Ovary (tissue), 9 donors: ENCODE results near the gene CYP2E1. TPM values are rescaled to one million over a fixed set of nuclear protein-coding genes. Genes with fewer than 3 reads are reported as not detected.

Experiments
- DNase-seq, 5 donors: peaks; one replicate each; pipeline ENCODE4 v3.0.0-alpha.2; 2019 to 2020
- H3K27ac ChIP-seq, 2 donors: fragments of 200-600 bp; one replicate each; pipeline versions ENCODE4 v1.5.1 to v1.8.0; 2019 to 2022
- H3K27me3 ChIP-seq: fragments of 200-600 bp; one replicate; pipeline ENCODE4 v1.8.0; 2022
- H3K36me3 ChIP-seq: fragments of 200-600 bp; sonication (generic); one replicate; pipeline ENCODE4 v1.5.1; 2019
- H3K4me1 ChIP-seq: one replicate; pipeline ENCODE4 v1.8.1; 2013; ENCODE audit warnings: mild to moderate bottlenecking, moderate library complexity; ENCODE audit not compliant: insufficient read depth
- H3K4me3 ChIP-seq: fragments of 200-600 bp; sonication (generic); one replicate; pipeline ENCODE4 v1.5.1; 2017
- H3K9me3 ChIP-seq, 2 donors: fragments of 200-600 bp in 1 of 2; sonication (generic) in 1 of 2; one replicate each; pipeline versions ENCODE4 v1.5.1 to v1.8.1; 2013 to 2019; ENCODE audit warnings: mild to moderate bottlenecking in 1 of 2, moderate library complexity in 1 of 2
- CTCF ChIP-seq, 3 donors: fragments of 450-650 bp in 2 of 3; fragments of 200-600 bp in 1 of 3; IDR thresholded peaks; one replicate each; pipeline versions ENCODE4 v1.5.1 to v1.8.0; 2016 to 2022; ENCODE audit warnings: antibody characterized with exemption in 3 of 3, mild to moderate bottlenecking in 1 of 3
- EP300 ChIP-seq: sonication (generic); formaldehyde crosslinking; IDR thresholded peaks from one replicate; pipeline ENCODE4 v1.6.1; 2017; ENCODE audit warnings: antibody characterized with exemption
- POLR2A ChIP-seq: fragments of 450-650 bp; IDR thresholded peaks from one replicate; pipeline ENCODE4 v1.6.1; 2017; ENCODE audit warnings: antibody characterized with exemption, mild to moderate bottlenecking, moderate library complexity
- WGBS, 3 donors: extraction: QIAGEN DNeasy Blood & Tissue Kit in 1 of 3; methylation state at CpG; one replicate each; pipeline versions ENCODE4 v1.1.5 to v1.1.7; 2013 to 2017; 5-methylcytosine and 5-hydroxymethylcytosine counted together
- intact Hi-C, 4 donors: fragments of 100-400 bp; cut with DNase I; formaldehyde crosslinking; loops; one replicate each; pipeline versions ENCODE4 v1.11.0 to v1.15.1; 2022 to 2023
- polyA plus RNA-seq, 2 donors: library from polyadenylated mRNA; stranded (reverse); fragments of 200-250 nt in 1 of 2; fragments of 350-450 nt in 1 of 2; fragmentation: Illumina TruSeq in 1 of 2; extraction: RNeasy Lipid Tissue Mini Kit (QIAGEN cat#74804) in 1 of 2; gene quantifications; one replicate each; pipeline ENCODE4 v1.2.3, GENCODE V29; 2013 to 2014
- total RNA-seq, 7 donors: library from RNA; depleted of rRNA in 2 of 7; stranded (reverse); fragments of >200 nt in 2 of 7; fragmentation: NEBNext Ultra II Directional in 3 of 7; extraction: Animal tissue kit (Norgen Biotek cat#: 25700) in 3 of 7; gene quantifications; one replicate each; pipeline versions ENCODE4 v1.1.0 to v1.2.4, GENCODE V29; 2016 to 2023
- donor health status: DM: no; HTN: no; CAD: no; lungs with moderate emphysema.
- donor health status: DM: no; HTN: no; CAD: no.
- donor health status: Bipolar disorder and iron deficiency.
- donor health status: DM: yes; HTN: yes; CAD: no.
- donor health status: DM: no; HTN: no; CAD: no.
- donor health status: DM: yes; HTN: yes; CAD: no.

The CYP2E1 gene
- total and polyA plus RNA-seq, 9 donors: 0.83 to 4.6 (median 3.6) TPM

- Histone ChIP-seq H3K9me3 (no peaks in the 10 kb centered on the region), H3K4me3 (no peak overlapping the region), H3K4me1 (no peaks in the 10 kb centered on the region), H3K27me3 (no peaks in the 10 kb centered on the region), H3K27ac (no peak overlapping the region), H3K36me3 (no peaks in the 10 kb centered on the region)
- WGBS, 3 donors: 54 to 65% (median 62%) methylated on average over 1 of the region's 1 CpG
- TF ChIP-seq CTCF (IDR thresholded peaks at IDR 0.05): no peak
- TF ChIP-seq POLR2A: no peak
- TF ChIP-seq EP300: no peak
- intact Hi-C loops: no loop called here
- DNase-seq: no peak
Measured at GRCh38 chr10:133544506-133544905, 17.3 kb downstream of the CYP2E1 start.

GRCh38 chr10:133554600-133554999 is 27.4 kb downstream of the CYP2E1 start:
- TF ChIP-seq EP300 (no peak), CTCF (IDR thresholded peaks at IDR 0.05) (no peak), POLR2A (no peak)
- Histone ChIP-seq H3K27me3 (no peaks in the 10 kb centered on the region), H3K9me3 (no peaks in the 10 kb centered on the region), H3K4me3 (no peak overlapping the region), H3K36me3 (no peaks in the 10 kb centered on the region), H3K4me1 (no peaks in the 10 kb centered on the region), H3K27ac (no peak overlapping the region)
- intact Hi-C loops: no loop called here
- DNase-seq: no peak
- WGBS, 3 donors: 81 to 85% (median 82%) methylated on average over 4 of the region's 4 CpGs

- Histone ChIP-seq H3K4me3 (no peak overlapping the region), H3K4me1 (no peaks in the 10 kb centered on the region), H3K9me3 (no peaks in the 10 kb centered on the region), H3K27me3 (no peaks in the 10 kb centered on the region), H3K36me3 (no peaks in the 10 kb centered on the region), H3K27ac (no peak overlapping the region)
- no peak for DNase-seq
- 68 to 78% (median 74%) methylated on average over 8 of the region's 8 CpGs for WGBS, 3 donors
- intact Hi-C loops: no loop called here
- TF ChIP-seq CTCF (IDR thresholded peaks at IDR 0.05): no peak
- TF ChIP-seq POLR2A: no peak
- no peak for TF ChIP-seq EP300
Measured at GRCh38 chr10:133555521-133555920, 28.4 kb downstream of the CYP2E1 start.

- 26 to 39% (median 34%) methylated on average over 3 of the region's 3 CpGs for WGBS, 3 donors
- no peak for DNase-seq
- no peaks in the 10 kb centered on the region for H3K9me3 ChIP-seq
- H3K27me3 ChIP-seq: no peaks in the 10 kb centered on the region
- intact Hi-C loops: no loop called here
- no peaks in the 10 kb centered on the region for H3K4me1 ChIP-seq
- TF ChIP-seq POLR2A (no peak), CTCF (IDR thresholded peaks at IDR 0.05) (no peak), EP300 (no peak)
- H3K27ac ChIP-seq: no peak overlapping the region
- H3K4me3 ChIP-seq: no peak overlapping the region
- no peaks in the 10 kb centered on the region for H3K36me3 ChIP-seq
Measured at GRCh38 chr10:133557381-133557780, 30.2 kb downstream of the CYP2E1 start.

GRCh38 chr10:133559216-133559615 is 32.1 kb downstream of the CYP2E1 start:
- TF ChIP-seq POLR2A: no peak
- TF ChIP-seq CTCF (IDR thresholded peaks at IDR 0.05): no peak
- TF ChIP-seq EP300: no peak
- Histone ChIP-seq H3K9me3 (no peaks in the 10 kb centered on the region), H3K27me3 (no peaks in the 10 kb centered on the region), H3K27ac (no peak overlapping the region), H3K4me1 (no peaks in the 10 kb centered on the region), H3K4me3 (no peak overlapping the region), H3K36me3 (no peaks in the 10 kb centered on the region)
- WGBS, 3 donors: 69 to 80% (median 72%) methylated on average over 11 of the region's 11 CpGs
- DNase-seq: no peak
- intact Hi-C loops: no loop called here
